ENCODE data around the gene SRPK2. TPM values are rescaled to one million over a fixed set of nuclear protein-coding genes. Genes with fewer than 3 reads are reported as not detected.

Gene SRPK2
- total RNA-seq, 1 experiment from 2014 or later = 50.5 TPM

GRCh38 chr7:105218215-105218614, 170.5 kb downstream of the SRPK2 start (continued):
- TF ChIP-seq HMGXB4 (CRISPR knock-in tag; IDR thresholded peaks at IDR 0.05) = no peak

GRCh38 chr7:105216786-105217185, 171.9 kb downstream of the SRPK2 start:
- POLR2A ChIA-PET = no interaction called here

GRCh38 chr7:105215821-105216220, 172.9 kb downstream of the SRPK2 start:
- ChIA-PET POLR2A (no interaction called here), CTCF (no interaction called here)
- Mint-ChIP-seq H3K9me3 (peaks cover 12% of the 10 kb centered on the region), H3K36me3 (peaks cover 4% of the 10 kb centered on the region; the same call in 1 of the 2 replicates), H3K27me3 (ENCODE audit: low read depth) (no peaks in the 10 kb centered on the region), H3K27ac (no peak overlapping the region), H3K4me3 (no peak overlapping the region), H3K4me1 (peaks cover 17% of the 10 kb centered on the region)
- ATAC-seq (no peak), DNase-seq (ENCODE audit: low spot score) (no peak)
- TF ChIP-seq ELF4 (CRISPR knock-in tag; IDR thresholded peaks at IDR 0.05; ENCODE audit: low read depth) (no peak), ZNF121 (CRISPR knock-in tag; IDR thresholded peaks at IDR 0.05) (peak; percentile 61; the same call in 1 of the 2 replicates), SMAD4 (CRISPR knock-in tag; IDR thresholded peaks at IDR 0.05) (no peak), USF2 (CRISPR knock-in tag; IDR thresholded peaks at IDR 0.05) (no peak)

More at GRCh38 chr7:105216786-105217185, 171.9 kb downstream of the SRPK2 start:
- CTCF ChIA-PET = no interaction called here
- TF ChIP-seq NR1H2 (CRISPR knock-in tag; IDR thresholded peaks at IDR 0.05) = no peak
- H3K27me3 Mint-ChIP-seq (ENCODE audit: low read depth) = no peaks in the 10 kb centered on the region
- H3K4me3 Mint-ChIP-seq = no peak overlapping the region
- peaks cover 16% of the 10 kb centered on the region for H3K4me1 Mint-ChIP-seq
- DNase-seq (ENCODE audit: low spot score) (no peak), ATAC-seq (no peak)
- peaks cover 6% of the 10 kb centered on the region for H3K9me3 Mint-ChIP-seq
- peaks cover 4% of the 10 kb centered on the region; the same call in 1 of the 2 replicates for H3K36me3 Mint-ChIP-seq
- no peak overlapping the region for H3K27ac Mint-ChIP-seq

- H3K9me3 Mint-ChIP-seq = peaks cover 12% of the 10 kb centered on the region
- POLR2A ChIA-PET = no interaction called here
- DNase-seq (ENCODE audit: low spot score) = no peak
- ATAC-seq = no peak
- peaks cover 4% of the 10 kb centered on the region; the same call in 1 of the 2 replicates for H3K36me3 Mint-ChIP-seq
- H3K4me3 Mint-ChIP-seq = no peak overlapping the region
- H3K4me1 Mint-ChIP-seq = peaks cover 24% of the 10 kb centered on the region
- CTCF ChIA-PET = interaction anchor here (1.8 kb wide), 1 partner anchor 11 kb away, joined by 5 read pairs; no protein-coding TSS in a partner anchor
- H3K27me3 Mint-ChIP-seq (ENCODE audit: low read depth) = no peaks in the 10 kb centered on the region
- no peak overlapping the region; the same call in 1 of the 2 replicates for H3K27ac Mint-ChIP-seq
- TF ChIP-seq NR1H2 (CRISPR knock-in tag; IDR thresholded peaks at IDR 0.05) = no peak
- no peak for TF ChIP-seq RELA (CRISPR knock-in tag; IDR thresholded peaks at IDR 0.05; ENCODE audit: borderline replicate concordance)
- TF ChIP-seq FOXP1 (CRISPR knock-in tag; IDR thresholded peaks at IDR 0.05; ENCODE audit: borderline replicate concordance) = no peak
- TF ChIP-seq PRRX2 (CRISPR knock-in tag; IDR thresholded peaks at IDR 0.05) = no peak
- TF ChIP-seq ARID4B (CRISPR knock-in tag; IDR thresholded peaks at IDR 0.05; ENCODE audit: borderline replicate concordance) = no peak
- no peak for TF ChIP-seq RORB (CRISPR knock-in tag; IDR thresholded peaks at IDR 0.05)
- no peak for TF ChIP-seq PREB (CRISPR knock-in tag; IDR thresholded peaks at IDR 0.05; ENCODE audit: borderline replicate concordance)
- TF ChIP-seq ZNF423 (CRISPR knock-in tag; IDR thresholded peaks at IDR 0.05) = no peak
- TF ChIP-seq MYBL2 (CRISPR knock-in tag; IDR thresholded peaks at IDR 0.05) = no peak
- no peak for TF ChIP-seq USF1 (CRISPR knock-in tag; IDR thresholded peaks at IDR 0.05)
- TF ChIP-seq ZNF425 (CRISPR knock-in tag; conservative IDR thresholded peaks at IDR 0.05) = no peak
- no peak for TF ChIP-seq GRHL2 (CRISPR knock-in tag; IDR thresholded peaks at IDR 0.05; ENCODE audit: insufficient replicate concordance, severe bottlenecking)
- no peak for TF ChIP-seq MAX (CRISPR knock-in tag; IDR thresholded peaks at IDR 0.05)
Observed at GRCh38 chr7:105215182-105215581, 173.5 kb downstream of the SRPK2 start.
